Measurements from ENCODE around the gene PTPRN2.

PTPRN2 gene

GRCh38 chr7:157587051-157587804 is 1000.4 kb downstream of the PTPRN2 start:
- no peak for DNase-seq (ENCODE audit: extremely low read depth, low read depth)
- no peak for TF ChIP-seq CTCF (IDR thresholded peaks at IDR 0.05; ENCODE audit: low read depth, low read length)

- TF ChIP-seq CTCF (IDR thresholded peaks at IDR 0.05; ENCODE audit: low read depth, low read length), result no peak
Measured at GRCh38 chr7:157586426-157586955, 1001.1 kb downstream of the PTPRN2 start.

GRCh38 chr7:157585113-157585861 is 1002.3 kb downstream of the PTPRN2 start:
- no peak for TF ChIP-seq CTCF (IDR thresholded peaks at IDR 0.05; ENCODE audit: low read depth, low read length)

More at GRCh38 chr7:157586426-157586955, 1001.1 kb downstream of the PTPRN2 start:
- no peak for DNase-seq (ENCODE audit: extremely low read depth, low read depth)

GRCh38 chr7:157584420-157584819 is 1003.2 kb downstream of the PTPRN2 start:
- DNase-seq (ENCODE audit: extremely low read depth, low read depth), result no peak
- no peak for TF ChIP-seq CTCF (IDR thresholded peaks at IDR 0.05; ENCODE audit: low read depth, low read length)

More at GRCh38 chr7:157585113-157585861, 1002.3 kb downstream of the PTPRN2 start:
- no peak for DNase-seq (ENCODE audit: extremely low read depth, low read depth)

GRCh38 chr7:157581740-157582139 is 1005.9 kb downstream of the PTPRN2 start:
- TF ChIP-seq CTCF (IDR thresholded peaks at IDR 0.05; ENCODE audit: low read depth, low read length), result no peak
- DNase-seq (ENCODE audit: extremely low read depth, low read depth), result no peak

GRCh38 chr7:157580324-157580723 is 1007.3 kb downstream of the PTPRN2 start:
- no peak for DNase-seq (ENCODE audit: extremely low read depth, low read depth)
- no peak for TF ChIP-seq CTCF (IDR thresholded peaks at IDR 0.05; ENCODE audit: low read depth, low read length)

- no peak for DNase-seq (ENCODE audit: extremely low read depth, low read depth)
- no peak for TF ChIP-seq CTCF (IDR thresholded peaks at IDR 0.05; ENCODE audit: low read depth, low read length)
Measured at GRCh38 chr7:157579425-157579824, 1008.2 kb downstream of the PTPRN2 start.

Data from AG09319 (cell line).